Muscle of leg (tissue), 11 donors: ENCODE results near the gene CYP2A6. TPM values are rescaled to one million over a fixed set of nuclear protein-coding genes. Genes with fewer than 3 reads are reported as not detected.

Source experiments
- DNase-seq: peaks from one replicate; pipeline ENCODE4 v3.0.0; 2013
- H3K27ac ChIP-seq: one replicate; pipeline ENCODE4 v1.5.1; 2013; ENCODE audit warnings: mild to moderate bottlenecking, low read length, control low read depth
- H3K27me3 ChIP-seq: one replicate; pipeline ENCODE4 v1.6.1; 2013; ENCODE audit warnings: low read length; ENCODE audit not compliant: control insufficient read depth, insufficient read depth
- H3K36me3 ChIP-seq: one replicate; pipeline ENCODE4 v1.6.1; 2013; ENCODE audit warnings: low read length; ENCODE audit not compliant: control insufficient read depth, insufficient read depth
- H3K4me1 ChIP-seq: one replicate; pipeline ENCODE4 v1.6.1; 2013; ENCODE audit warnings: low read length; ENCODE audit not compliant: control insufficient read depth, insufficient read depth
- H3K4me3 ChIP-seq: one replicate; pipeline ENCODE4 v1.5.1; 2013; ENCODE audit warnings: low read length, control low read depth
- H3K9me3 ChIP-seq: replicated peaks from 2 replicates; pipeline ENCODE4 v1.6.1; 2013; ENCODE audit warnings: low read depth, low read length; ENCODE audit not compliant: control insufficient read depth
- WGBS: methylation state at CpG from one replicate; pipeline ENCODE4 v1.1.5; 2013; ENCODE audit warnings: missing lambda C conversion rate; ENCODE audit not compliant: insufficient coverage; 5-methylcytosine and 5-hydroxymethylcytosine counted together
- polyA plus RNA-seq, 8 donors: library from polyadenylated mRNA; unstranded; fragments of 120-200 nt; gene quantifications; one replicate each; pipeline versions ENCODE4 v1.2.1 to v1.2.3, GENCODE V29; 2013; ENCODE audit warnings: inconsistent platforms in 1 of 8, low replicate concordance in 1 of 8; ENCODE audit not compliant: insufficient read length in 8 of 8, insufficient read depth in 1 of 8
- total RNA-seq: library from RNA; stranded (reverse); fragments of 120-200 nt; gene quantifications from one replicate; pipeline ENCODE4 v1.2.4, GENCODE V29; 2013

CYP2A6 gene
- total and polyA plus RNA-seq, 9 donors = 0.12 TPM; not detected in 8

GRCh38 chr19:40809358-40810086 lies 40.7 kb downstream of the CYP2A6 start:
- Histone ChIP-seq H3K27ac (no peak overlapping the region), H3K9me3 (no peaks in the 10 kb centered on the region), H3K4me1 (peaks cover 52% of the 10 kb centered on the region), H3K4me3 (no peak overlapping the region), H3K27me3 (peaks cover 14% of the 10 kb centered on the region), H3K36me3 (peaks cover 42% of the 10 kb centered on the region)
- DNase-seq = peak; percentile 25
- 86% methylated on average over 35 of the region's 39 CpGs for WGBS

GRCh38 chr19:40808497-40808896 lies 41.8 kb downstream of the CYP2A6 start:
- Histone ChIP-seq H3K27ac (no peak overlapping the region), H3K4me3 (no peak overlapping the region), H3K27me3 (peaks cover 8% of the 10 kb centered on the region), H3K9me3 (no peaks in the 10 kb centered on the region), H3K36me3 (peaks cover 51% of the 10 kb centered on the region), H3K4me1 (peaks cover 62% of the 10 kb centered on the region)
- WGBS = 97% methylated on average over 4 of the region's 5 CpGs
- no peak for DNase-seq

GRCh38 chr19:40808021-40808325 lies 42.3 kb downstream of the CYP2A6 start:
- peaks cover 64% of the 10 kb centered on the region for H3K4me1 ChIP-seq
- peak; percentile 16 for DNase-seq
- H3K9me3 ChIP-seq = no peaks in the 10 kb centered on the region
- H3K4me3 ChIP-seq = no peak overlapping the region
- WGBS = no CpG with 5 or more reads among the region's 2 CpGs
- H3K27ac ChIP-seq = no peak overlapping the region
- peaks cover 8% of the 10 kb centered on the region for H3K27me3 ChIP-seq
- H3K36me3 ChIP-seq = peaks cover 56% of the 10 kb centered on the region

GRCh38 chr19:40807147-40808020 lies 42.9 kb downstream of the CYP2A6 start:
- 59% methylated on average over 13 of the region's 18 CpGs for WGBS
- Histone ChIP-seq H3K27ac (peak overlapping the region; percentile 56), H3K36me3 (peaks cover 59% of the 10 kb centered on the region), H3K4me3 (no peak overlapping the region), H3K27me3 (peaks cover 8% of the 10 kb centered on the region), H3K4me1 (peaks cover 68% of the 10 kb centered on the region), H3K9me3 (no peaks in the 10 kb centered on the region)
- peak; percentile 30 for DNase-seq

GRCh38 chr19:40806423-40807146 lies 43.7 kb downstream of the CYP2A6 start:
- H3K27ac ChIP-seq = peak overlapping the region; percentile 89
- peak; percentile 96 for DNase-seq
- H3K4me3 ChIP-seq = no peak overlapping the region
- 1% methylated on average over 10 of the region's 26 CpGs for WGBS
- H3K36me3 ChIP-seq = peaks cover 67% of the 10 kb centered on the region
- no peaks in the 10 kb centered on the region for H3K9me3 ChIP-seq
- peaks cover 3% of the 10 kb centered on the region for H3K27me3 ChIP-seq
- H3K4me1 ChIP-seq = peaks cover 69% of the 10 kb centered on the region

GRCh38 chr19:40805258-40805868 lies 44.9 kb downstream of the CYP2A6 start:
- Histone ChIP-seq H3K36me3 (peaks cover 78% of the 10 kb centered on the region), H3K27ac (no peak overlapping the region), H3K4me3 (no peak overlapping the region), H3K4me1 (peaks cover 75% of the 10 kb centered on the region), H3K9me3 (no peaks in the 10 kb centered on the region), H3K27me3 (no peaks in the 10 kb centered on the region)
- 58% methylated on average over 2 of the region's 2 CpGs for WGBS
- DNase-seq = peak; percentile 18

- Histone ChIP-seq H3K4me3 (no peak overlapping the region), H3K4me1 (peaks cover 76% of the 10 kb centered on the region), H3K27me3 (no peaks in the 10 kb centered on the region), H3K9me3 (no peaks in the 10 kb centered on the region), H3K27ac (no peak overlapping the region), H3K36me3 (peaks cover 80% of the 10 kb centered on the region)
- peak; percentile 7 for DNase-seq
- 80% methylated on average over 7 of the region's 7 CpGs for WGBS
Observed at GRCh38 chr19:40804783-40805242, 45.4 kb downstream of the CYP2A6 start.

- DNase-seq = peak; percentile 49
Observed at GRCh38 chr19:40803857-40804782, 46.1 kb downstream of the CYP2A6 start.

More at GRCh38 chr19:40803857-40804782, 46.1 kb downstream of the CYP2A6 start:
- Histone ChIP-seq H3K36me3 (peaks cover 73% of the 10 kb centered on the region), H3K4me1 (peaks cover 71% of the 10 kb centered on the region), H3K4me3 (no peak overlapping the region), H3K27me3 (no peaks in the 10 kb centered on the region), H3K9me3 (no peaks in the 10 kb centered on the region), H3K27ac (peak overlapping the region; percentile 51)
- WGBS = 79% methylated on average over 4 of the region's 6 CpGs
